Epithelial cell of esophagus (primary cell): ENCODE measurements around the gene RGS11.

Experiments
- DNase-seq: peaks from one replicate; pipeline ENCODE4 v3.0.0; 2010; ENCODE audit warnings: low read depth
- H3K4me3 ChIP-seq: 2 replicates; pipeline ENCODE4 v1.5.1; 2011; ENCODE audit warnings: mild to moderate bottlenecking, low read length, control low read depth
- CTCF ChIP-seq: IDR thresholded peaks from 2 replicates; pipeline ENCODE4 v1.5.1; 2011; ENCODE audit warnings: low read depth, mild to moderate bottlenecking, low read length, control low read depth, inconsistent platforms; ENCODE audit not compliant: insufficient read depth; ENCODE audit errors: missing control alignments

RGS11 gene

GRCh38 chr16:285146-286055, 9.7 kb upstream of the RGS11 start:
- TF ChIP-seq CTCF = no peak
- no peak for DNase-seq
- H3K4me3 ChIP-seq = no peak overlapping the region

GRCh38 chr16:284204-285120, 8.7 kb upstream of the RGS11 start:
- no peak for TF ChIP-seq CTCF
- no peak for DNase-seq
- H3K4me3 ChIP-seq = no peak overlapping the region

- DNase-seq = no peak
- no peak within 1 kb of the TSS for H3K4me3 ChIP-seq
- no peak for TF ChIP-seq CTCF
Observed at GRCh38 chr16:283033-283805, 7.5 kb upstream of the RGS11 start, which contains the start of gene PDIA2. PDIA2 (plus strand) TSS chr16:283164; CDS start chr16:283170, 6 bp downstream.

- no peak for DNase-seq
- no peak for TF ChIP-seq CTCF
- H3K4me3 ChIP-seq = no peak overlapping the region
Observed at GRCh38 chr16:282491-282890, 6.7 kb upstream of the RGS11 start.

GRCh38 chr16:281660-282255, 6.0 kb upstream of the RGS11 start:
- no peak overlapping the region for H3K4me3 ChIP-seq
- DNase-seq = no peak
- TF ChIP-seq CTCF = no peak
